Transverse colon (tissue), 4 donors: ENCODE measurements around the gene UBE2D2. TPM values are rescaled to one million over a fixed set of nuclear protein-coding genes. Genes with fewer than 3 reads are reported as not detected.

Experiments
- DNase-seq: peaks from one replicate; pipeline ENCODE4 v3.0.0-alpha.2; 2019
- H3K27ac ChIP-seq, 4 donors: fragments of 200-600 bp; sonication (generic); 2 replicates each; pipeline ENCODE4 v1.5.1; 2016 to 2018; ENCODE audit warnings: inconsistent platforms in 4 of 4
- H3K27me3 ChIP-seq: fragments of 200-600 bp; sonication (generic); 2 replicates; pipeline ENCODE4 v1.5.1; 2017; ENCODE audit warnings: inconsistent platforms
- H3K36me3 ChIP-seq, 4 donors: fragments of 200-600 bp; sonication (generic); 2 replicates each; pipeline ENCODE4 v1.5.1; 2017 to 2019; ENCODE audit warnings: inconsistent platforms in 4 of 4
- H3K4me1 ChIP-seq, 4 donors: fragments of 200-600 bp; sonication (generic); 2 replicates each; pipeline ENCODE4 v1.5.1; 2017 to 2020; ENCODE audit warnings: inconsistent platforms in 4 of 4
- H3K4me3 ChIP-seq, 4 donors: fragments of 200-600 bp; sonication (generic); 1 replicate in 1 of 4; 2 replicates in 3 of 4; pipeline versions ENCODE4 v1.5.1 to v1.6.1; 2017 to 2019; ENCODE audit warnings: inconsistent platforms in 4 of 4
- H3K9me3 ChIP-seq, 2 donors: fragments of 200-600 bp; sonication (generic); 2 replicates each; pipeline ENCODE4 v1.5.1; 2017 to 2019; ENCODE audit warnings: inconsistent platforms in 2 of 2
- EP300 ChIP-seq: sonication (generic); formaldehyde crosslinking; IDR thresholded peaks from one replicate; pipeline ENCODE4 v1.6.1; 2017; ENCODE audit warnings: antibody characterized with exemption, low read depth
- POLR2A ChIP-seq: fragments of 450-650 bp; IDR thresholded peaks from one replicate; pipeline ENCODE4 v1.6.1; 2016; ENCODE audit warnings: antibody characterized with exemption, mild to moderate bottlenecking, moderate library complexity
- POLR2AphosphoS5 ChIP-seq, 3 donors: sonication (generic); formaldehyde crosslinking; IDR thresholded peaks; one replicate each; pipeline ENCODE4 v1.6.1; 2016; ENCODE audit warnings: antibody characterized with exemption in 3 of 3
- WGBS, 2 donors: methylation state at CpG; one replicate each; pipeline ENCODE4 v1.1.5; 2018; ENCODE audit warnings: low coverage in 1 of 2; 5-methylcytosine and 5-hydroxymethylcytosine counted together
- in situ Hi-C, 4 donors: fragments of 200-750 bp; cut with MboI; loops; one replicate each; pipeline versions ENCODE4 v1.15.0 to v1.15.1; 2017; ENCODE audit warnings: low sequenced_read_pairs in 3 of 4, low pct_ligation_motif_present in 1 of 4, low pct_unique_long_range_greater_than_20kb in 1 of 4
- intact Hi-C: fragments of 100-400 bp; cut with DNase I; formaldehyde crosslinking; loops from one replicate; pipeline ENCODE4 v1.15.1; 2023; ENCODE audit warnings: low total_unique reads
- total RNA-seq, 4 donors: library from RNA; depleted of rRNA; stranded (reverse); fragments of >200 nt; gene quantifications; one replicate each; pipeline ENCODE4 v1.1.0, GENCODE V29; 2016
- TF ChIP-seq, protein P1 (sequence below), 5 experiments: fragments of 200-600 bp in 3 of 5; fragments of 450-650 bp in 2 of 5; sonication (generic) in 3 of 5; IDR thresholded peaks; 1 replicate in 2 of 5; 2 replicates in 3 of 5; pipeline ENCODE4 v1.5.1; 2016 to 2017; ENCODE audit warnings: antibody characterized with exemption in 5 of 5, inconsistent platforms in 3 of 5, mild to moderate bottlenecking in 2 of 5, moderate library complexity in 1 of 5

The UBE2D2 gene
- total RNA-seq, 4 donors from 2014 or later: 45.6 to 134 (median 80.8) TPM

DNA sequence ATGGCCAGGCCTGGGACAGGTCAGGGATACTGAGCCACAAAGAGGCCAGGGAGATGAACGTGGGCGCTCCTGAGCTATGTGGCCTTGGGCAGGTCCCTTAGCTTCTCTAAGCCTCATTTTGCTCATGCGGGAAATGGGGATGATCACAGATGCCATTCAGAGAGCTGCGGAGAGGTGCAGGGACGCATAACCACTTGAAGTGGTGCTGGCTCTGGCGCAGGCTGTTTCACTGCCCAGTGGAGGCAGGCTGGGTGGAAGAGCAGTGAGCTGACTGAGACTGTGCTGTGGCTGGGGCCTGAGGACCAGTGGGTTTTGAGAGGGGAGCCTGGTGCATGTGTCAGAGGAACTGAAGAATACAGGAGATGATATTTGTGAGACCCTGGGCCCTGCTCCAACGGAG, 105.4 kb downstream of the UBE2D2 start:
- WGBS, 2 donors: 84% methylated on average over 7 of the region's 7 CpGs; no CpG with 5 or more reads in 1 of the 2 donors
- Histone ChIP-seq H3K9me3 (no peaks in the 10 kb centered on the region), H3K27ac (peak overlapping the region in 2 of 4 donors; percentile 78 to 87), H3K27me3 (no peaks in the 10 kb centered on the region), H3K4me3 (no peak overlapping the region), H3K4me1 (peaks cover 15 to 41% (median 36%) of the 10 kb centered on the region in 4 donors), H3K36me3 (no peaks in the 10 kb centered on the region)
- intact Hi-C loops (no loop called here), in situ Hi-C loops (no loop called here)
- DNase-seq: no peak
- TF ChIP-seq, protein P1, sequence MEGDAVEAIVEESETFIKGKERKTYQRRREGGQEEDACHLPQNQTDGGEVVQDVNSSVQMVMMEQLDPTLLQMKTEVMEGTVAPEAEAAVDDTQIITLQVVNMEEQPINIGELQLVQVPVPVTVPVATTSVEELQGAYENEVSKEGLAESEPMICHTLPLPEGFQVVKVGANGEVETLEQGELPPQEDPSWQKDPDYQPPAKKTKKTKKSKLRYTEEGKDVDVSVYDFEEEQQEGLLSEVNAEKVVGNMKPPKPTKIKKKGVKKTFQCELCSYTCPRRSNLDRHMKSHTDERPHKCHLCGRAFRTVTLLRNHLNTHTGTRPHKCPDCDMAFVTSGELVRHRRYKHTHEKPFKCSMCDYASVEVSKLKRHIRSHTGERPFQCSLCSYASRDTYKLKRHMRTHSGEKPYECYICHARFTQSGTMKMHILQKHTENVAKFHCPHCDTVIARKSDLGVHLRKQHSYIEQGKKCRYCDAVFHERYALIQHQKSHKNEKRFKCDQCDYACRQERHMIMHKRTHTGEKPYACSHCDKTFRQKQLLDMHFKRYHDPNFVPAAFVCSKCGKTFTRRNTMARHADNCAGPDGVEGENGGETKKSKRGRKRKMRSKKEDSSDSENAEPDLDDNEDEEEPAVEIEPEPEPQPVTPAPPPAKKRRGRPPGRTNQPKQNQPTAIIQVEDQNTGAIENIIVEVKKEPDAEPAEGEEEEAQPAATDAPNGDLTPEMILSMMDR (IDR thresholded peaks at IDR 0.05): no peak
- TF ChIP-seq POLR2AphosphoS5 (IDR thresholded peaks at IDR 0.05) (no peak), POLR2A (no peak), EP300 (no peak)

DNA sequence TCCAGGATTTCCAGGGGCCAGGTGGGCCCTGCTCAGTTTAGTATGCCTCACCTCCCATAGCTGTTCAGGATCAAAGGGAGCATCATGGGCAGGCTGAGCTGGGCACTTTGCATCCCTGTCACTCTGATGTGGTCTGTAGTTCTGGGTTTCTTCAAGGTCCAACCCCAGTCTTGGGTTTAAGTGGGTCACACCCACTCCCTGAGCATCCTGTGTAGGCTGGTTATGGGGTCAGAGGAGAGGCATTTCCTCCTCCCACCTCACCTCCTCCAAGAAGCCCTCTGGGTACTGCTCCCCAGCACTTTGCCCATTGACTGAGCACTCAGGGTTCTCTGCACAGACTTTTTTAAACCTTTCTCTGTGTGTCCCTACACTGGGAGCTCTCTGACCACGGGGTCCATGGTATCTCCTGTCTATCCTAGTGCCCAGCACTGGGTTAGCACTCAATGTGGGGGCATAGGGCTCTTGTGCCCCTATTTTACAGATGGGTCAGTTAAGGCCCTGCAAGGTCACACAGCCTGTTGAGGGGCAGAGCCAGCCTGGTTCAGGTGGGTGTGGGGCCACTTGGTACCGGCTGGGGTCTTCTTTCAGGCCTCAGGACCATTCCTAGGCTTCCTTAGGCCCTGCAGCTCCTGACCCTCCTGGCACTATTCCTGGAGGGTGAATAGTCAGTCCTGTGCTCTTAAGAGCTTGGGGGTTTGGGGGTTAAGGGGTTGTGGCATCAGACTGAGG, 106.0 kb downstream of the UBE2D2 start:
- Histone ChIP-seq H3K4me1 (peaks cover 13 to 42% (median 34%) of the 10 kb centered on the region in 4 donors), H3K27me3 (no peaks in the 10 kb centered on the region), H3K9me3 (no peaks in the 10 kb centered on the region), H3K4me3 (no peak overlapping the region), H3K27ac (peak overlapping the region; percentile 78 to 90 (median 85)), H3K36me3 (no peaks in the 10 kb centered on the region)
- 63 to 100% methylated on average over 1 to 2 of the region's 2 CpGs for WGBS, 2 donors
- in situ Hi-C loops (no loop called here), intact Hi-C loops (no loop called here)
- TF ChIP-seq EP300 (no peak), POLR2AphosphoS5 (IDR thresholded peaks at IDR 0.05) (no peak), POLR2A (no peak)
- TF ChIP-seq, protein P1 (IDR thresholded peaks at IDR 0.05): no peak
- DNase-seq: no peak

DNA sequence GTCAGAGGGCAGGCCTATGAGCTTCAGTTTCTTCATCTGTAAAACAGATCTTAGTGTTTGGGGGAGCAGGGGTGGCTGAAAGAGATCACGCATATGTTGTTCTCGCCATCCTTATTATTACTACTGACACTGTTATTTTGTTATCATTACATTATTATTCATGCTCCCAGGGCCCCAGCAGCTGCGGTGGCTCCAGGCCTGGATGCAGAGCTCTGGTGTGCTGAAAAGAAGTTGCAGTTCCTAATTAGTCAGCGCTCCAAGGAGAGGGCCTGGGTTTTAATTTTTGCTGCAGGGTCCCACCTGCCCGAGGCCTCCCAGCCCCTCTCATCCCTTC, 106.6 kb downstream of the UBE2D2 start:
- Histone ChIP-seq H3K36me3 (no peaks in the 10 kb centered on the region), H3K4me3 (peak overlapping the region in 3 of 4 donors; percentile 42 to 49 (median 44)), H3K27ac (peak overlapping the region; percentile 78 to 90 (median 85)), H3K27me3 (no peaks in the 10 kb centered on the region), H3K4me1 (peaks cover 13 to 43% (median 34%) of the 10 kb centered on the region in 4 donors), H3K9me3 (no peaks in the 10 kb centered on the region)
- DNase-seq: no peak
- TF ChIP-seq POLR2A (no peak), POLR2AphosphoS5 (IDR thresholded peaks at IDR 0.05) (no peak), EP300 (no peak)
- TF ChIP-seq, protein P1 (IDR thresholded peaks at IDR 0.05): peak in 1 of 5 experiments; percentile 16
- in situ Hi-C loops (no loop called here), intact Hi-C loops (no loop called here)
- 58 to 67% methylated on average over 4 to 5 of the region's 5 CpGs for WGBS, 2 donors

DNA sequence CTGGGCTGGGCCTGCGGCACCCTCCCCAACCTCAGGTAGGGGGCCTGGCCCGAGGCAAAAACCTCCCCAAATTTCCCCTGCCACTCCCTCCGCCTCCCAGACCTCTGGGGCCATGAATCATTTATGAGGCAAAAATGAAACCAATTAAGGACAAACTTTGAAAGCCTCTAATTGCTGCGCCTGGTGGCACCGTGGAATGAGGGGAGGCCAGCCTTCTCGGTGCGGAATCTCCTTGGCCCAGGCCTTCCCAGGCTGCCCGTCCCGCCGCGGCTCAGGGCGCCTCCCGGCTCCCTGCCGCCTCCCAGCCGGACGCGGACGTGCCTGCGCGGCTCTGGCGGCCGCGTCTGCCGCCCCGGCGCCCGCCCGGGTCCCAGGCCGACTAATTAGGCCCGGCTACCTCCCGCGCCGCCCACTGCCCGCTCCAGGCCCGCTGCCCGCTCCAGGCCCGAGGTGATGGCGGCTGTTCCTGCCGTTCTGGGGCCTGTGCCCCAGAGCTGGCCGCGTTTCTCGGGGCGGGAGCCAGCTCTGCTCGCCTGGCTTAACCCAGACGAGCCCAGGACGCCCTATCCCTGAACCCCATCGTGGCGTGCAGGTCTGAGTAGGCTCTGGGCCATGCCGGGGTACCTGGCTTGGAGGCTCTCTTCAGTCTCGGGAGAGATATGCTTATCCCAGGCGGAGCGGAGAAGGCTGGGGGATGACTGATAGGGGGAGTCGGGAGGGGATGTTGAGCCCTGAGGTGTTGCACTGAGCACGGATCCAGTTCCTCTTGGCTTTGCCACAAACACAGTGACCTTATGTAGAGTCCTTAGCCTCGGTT, 107.1 kb downstream of the UBE2D2 start:
- 18 to 100% methylated on average over 1 to 49 of the region's 55 CpGs for WGBS, 2 donors
- in situ Hi-C loops: no loop called here
- H3K27me3 ChIP-seq: no peaks in the 10 kb centered on the region
- intact Hi-C loops: no loop called here
- no peaks in the 10 kb centered on the region for H3K9me3 ChIP-seq
- peaks cover 13 to 43% (median 34%) of the 10 kb centered on the region in 4 donors for H3K4me1 ChIP-seq
- H3K27ac ChIP-seq: peak overlapping the region; percentile 78 to 90 (median 85)
- no peak for TF ChIP-seq EP300
- no peak for TF ChIP-seq POLR2A
- peak in 2 of 3 donors; percentile 11 for TF ChIP-seq POLR2AphosphoS5 (IDR thresholded peaks at IDR 0.05)
- DNase-seq: no peak
- no peaks in the 10 kb centered on the region for H3K36me3 ChIP-seq
- H3K4me3 ChIP-seq: peak overlapping the region; percentile 2 to 49 (median 43)
